Measurements from ENCODE around the gene PMP22. TPM values are rescaled to one million over a fixed set of nuclear protein-coding genes. Genes with fewer than 3 reads are reported as not detected.

PMP22 gene
- total and polyA plus RNA-seq, 2 donors (not counting 3 experiments of a cell fraction or from before 2014, with no cell fraction given): 67.2 to 103 TPM

GRCh38 chr17:15289285-15290183, 24.4 kb upstream of the PMP22 start:
- peaks cover 0 to 5% of the 10 kb centered on the region in 2 experiments for H3K27me3 ChIP-seq (ENCODE audit: control insufficient read depth in 2 of 2, insufficient read depth in 2 of 2, low read length in 2 of 2)
- ChIA-PET POLR2A (no interaction called here), CTCF (interaction anchor here (1.0 to 1.9 kb wide), 5 partner anchors 27 to 213 kb away, joined by 3 to 6 read pairs (median 4); no protein-coding TSS in a partner anchor)
- H4K20me1 ChIP-seq (replicated peaks; ENCODE audit: control insufficient read depth, extremely low read depth, insufficient read depth, low read length): no peaks in the 10 kb centered on the region
- dilution Hi-C loops (cut with MboI; ENCODE audit: extremely low pct_ligation_motif_present, low sequenced_read_pairs): no loop called here
- TF ChIP-seq JUN (IDR thresholded peaks at IDR 0.05; ENCODE audit: borderline replicate concordance, insufficient read depth, insufficient read length, low read depth) (peak; percentile 65), EZH2 (IDR thresholded peaks at IDR 0.05; ENCODE audit: borderline replicate concordance, low read depth, low read length, severe bottlenecking) (no peak)
- BruUV-seq (replicated peaks): no TSS peak
- H3K9ac ChIP-seq (replicated peaks; ENCODE audit: extremely low read depth, insufficient read depth, low read length): no peak overlapping the region
- intact Hi-C loops (cut with micrococcal nuclease): no loop called here
- H3K27ac ChIP-seq (ENCODE audit: insufficient read depth, low read depth, low read length): no peak overlapping the region
- DNase-seq (ENCODE audit: low read depth, low spot score): peak; percentile 83
- H3K4me3 ChIP-seq (replicated peaks in 1 of 3; ENCODE audit: insufficient read depth in 1 of 3, low read depth in 1 of 3, low read length in 3 of 3): no peak overlapping the region
- FAIRE-seq: no peak
- no peaks in the 10 kb centered on the region for H3K79me2 ChIP-seq (ENCODE audit: control insufficient read depth, insufficient read depth, low read length)
- peak overlapping the region; percentile 27 for H2AFZ ChIP-seq (ENCODE audit: low read depth, low read length)
- peaks cover 5% of the 10 kb centered on the region for H3K4me1 ChIP-seq (ENCODE audit: control insufficient read depth, extremely low read depth, insufficient read depth, low read length)
- H3K36me3 ChIP-seq (ENCODE audit: control insufficient read depth in 2 of 2, extremely low read depth in 1 of 2, insufficient read depth in 2 of 2, low read length in 2 of 2): no peaks in the 10 kb centered on the region
- no peaks in the 10 kb centered on the region for H3K9me3 ChIP-seq (replicated peaks; ENCODE audit: control insufficient read depth, insufficient read depth, low read length)
- H3K9me1 ChIP-seq (replicated peaks; ENCODE audit: control insufficient read depth, extremely low read depth, insufficient read depth, low read length): no peaks in the 10 kb centered on the region
- peak overlapping the region; percentile 2 for H3K4me2 ChIP-seq (ENCODE audit: insufficient read depth, low read length)

GRCh38 chr17:15288859-15289258, 23.7 kb upstream of the PMP22 start:
- no peak overlapping the region for H3K27ac ChIP-seq (ENCODE audit: insufficient read depth, low read depth, low read length)
- H3K4me1 ChIP-seq (ENCODE audit: control insufficient read depth, extremely low read depth, insufficient read depth, low read length): peaks cover 5% of the 10 kb centered on the region
- no peaks in the 10 kb centered on the region for H3K9me1 ChIP-seq (replicated peaks; ENCODE audit: control insufficient read depth, extremely low read depth, insufficient read depth, low read length)
- H3K4me3 ChIP-seq (replicated peaks in 1 of 3; ENCODE audit: insufficient read depth in 1 of 3, low read depth in 1 of 3, low read length in 3 of 3): no peak overlapping the region
- FAIRE-seq (no peak), DNase-seq (ENCODE audit: low read depth, low spot score) (no peak)
- H3K36me3 ChIP-seq (ENCODE audit: control insufficient read depth in 2 of 2, extremely low read depth in 1 of 2, insufficient read depth in 2 of 2, low read length in 2 of 2): no peaks in the 10 kb centered on the region
- ChIA-PET CTCF (interaction anchor here (1.0 to 1.2 kb wide), 2 partner anchors 148 to 168 kb away, joined by 3 to 4 read pairs; no protein-coding TSS in a partner anchor), POLR2A (no interaction called here)
- H3K9me3 ChIP-seq (replicated peaks; ENCODE audit: control insufficient read depth, insufficient read depth, low read length): no peaks in the 10 kb centered on the region
- H2AFZ ChIP-seq (ENCODE audit: low read depth, low read length): no peak overlapping the region
- dilution Hi-C loops (cut with MboI; ENCODE audit: extremely low pct_ligation_motif_present, low sequenced_read_pairs): no loop called here
- no peaks in the 10 kb centered on the region for H3K79me2 ChIP-seq (ENCODE audit: control insufficient read depth, insufficient read depth, low read length)
- H4K20me1 ChIP-seq (replicated peaks; ENCODE audit: control insufficient read depth, extremely low read depth, insufficient read depth, low read length): no peaks in the 10 kb centered on the region
- no peak overlapping the region for H3K9ac ChIP-seq (replicated peaks; ENCODE audit: extremely low read depth, insufficient read depth, low read length)
- H3K4me2 ChIP-seq (ENCODE audit: insufficient read depth, low read length): no peak overlapping the region
- peaks cover 0 to 5% of the 10 kb centered on the region in 2 experiments for H3K27me3 ChIP-seq (ENCODE audit: control insufficient read depth in 2 of 2, insufficient read depth in 2 of 2, low read length in 2 of 2)
- intact Hi-C loops (cut with micrococcal nuclease): no loop called here
- no peak for TF ChIP-seq MAX (IDR thresholded peaks at IDR 0.05; ENCODE audit: insufficient read depth, insufficient read length)
- no peak for TF ChIP-seq EZH2 (IDR thresholded peaks at IDR 0.05; ENCODE audit: borderline replicate concordance, low read depth, low read length, severe bottlenecking)
- no peak for TF ChIP-seq JUN (IDR thresholded peaks at IDR 0.05; ENCODE audit: borderline replicate concordance, insufficient read depth, insufficient read length, low read depth)
- no peak for TF ChIP-seq CTCF (IDR thresholded peaks at IDR 0.05; ENCODE audit: extremely low read depth in 1 of 2, insufficient read depth in 1 of 2, low read depth in 1 of 2, low read length in 2 of 2)
- TF ChIP-seq FOS (IDR thresholded peaks at IDR 0.05; ENCODE audit: borderline replicate concordance, insufficient read depth, low read length): no peak
- TF ChIP-seq POLR2AphosphoS5 (IDR thresholded peaks at IDR 0.05; ENCODE audit: insufficient read depth, low read depth, low read length): no peak
- TF ChIP-seq GATA2 (IDR thresholded peaks at IDR 0.05; ENCODE audit: insufficient read depth, insufficient read length, low read depth, low read length): no peak
- no peak for TF ChIP-seq MYC (IDR thresholded peaks at IDR 0.05; ENCODE audit: low read depth, low read length)
- no peak for TF ChIP-seq POLR2A (IDR thresholded peaks at IDR 0.05; ENCODE audit: low read depth, low read length)
- BruUV-seq (replicated peaks): no TSS peak
